Uterus (tissue), 2 donors: ENCODE measurements around the gene KRT78.

ENCODE experiments used
- POLR2A ChIP-seq, 2 donors: fragments of 450-650 bp; IDR thresholded peaks; one replicate each; pipeline ENCODE4 v1.6.1; 2016; ENCODE audit warnings: antibody characterized with exemption in 2 of 2, mild to moderate bottlenecking in 1 of 2, moderate library complexity in 1 of 2
- TF ChIP-seq, protein P1 (sequence below), 4 experiments: fragments of 200-600 bp in 2 of 4; fragments of 450-650 bp in 2 of 4; sonication (generic) in 2 of 4; IDR thresholded peaks; one replicate each; pipeline ENCODE4 v1.5.1; 2016 to 2019; ENCODE audit warnings: antibody characterized with exemption in 4 of 4, mild to moderate bottlenecking in 2 of 4, moderate library complexity in 1 of 4

DNA sequence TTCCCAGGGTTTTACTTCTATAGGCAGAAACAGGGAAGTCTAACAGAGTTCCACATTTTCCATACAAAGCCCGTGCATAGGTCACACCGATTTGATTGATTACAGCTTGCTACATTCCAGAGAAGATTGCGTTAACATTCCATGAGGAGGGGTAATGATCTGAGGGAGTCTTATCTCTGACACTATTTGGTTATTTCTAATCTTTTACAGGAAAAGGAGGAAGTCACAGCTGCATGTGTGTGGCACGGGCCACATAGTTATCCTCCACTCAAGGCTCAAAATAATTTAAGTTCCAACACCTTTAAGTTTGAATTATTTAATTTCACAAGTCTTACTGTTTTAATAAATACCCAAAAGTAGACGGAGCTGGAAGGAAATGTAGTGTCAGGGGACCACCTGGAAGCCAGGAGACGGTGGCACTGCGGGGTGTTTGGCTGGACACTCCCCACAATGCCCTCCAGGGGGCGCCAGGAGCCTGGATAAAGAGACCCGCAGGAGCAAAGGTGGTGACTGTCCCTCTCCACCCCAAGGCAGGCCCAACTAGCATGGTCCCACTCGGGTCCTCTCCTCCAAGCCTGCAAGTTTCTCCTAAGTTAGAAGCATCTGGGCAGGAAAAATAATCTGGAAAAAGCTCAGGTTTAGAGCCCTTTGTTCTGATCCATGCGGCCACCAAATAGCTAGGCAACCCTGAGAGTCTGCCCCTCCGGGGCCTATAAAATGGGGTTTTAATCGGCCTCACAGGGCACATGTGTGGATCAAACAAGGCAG lies 35.9 kb upstream of the KRT78 start:
- TF ChIP-seq POLR2A (IDR thresholded peaks at IDR 0.05) = no peak
- TF ChIP-seq, protein P1, sequence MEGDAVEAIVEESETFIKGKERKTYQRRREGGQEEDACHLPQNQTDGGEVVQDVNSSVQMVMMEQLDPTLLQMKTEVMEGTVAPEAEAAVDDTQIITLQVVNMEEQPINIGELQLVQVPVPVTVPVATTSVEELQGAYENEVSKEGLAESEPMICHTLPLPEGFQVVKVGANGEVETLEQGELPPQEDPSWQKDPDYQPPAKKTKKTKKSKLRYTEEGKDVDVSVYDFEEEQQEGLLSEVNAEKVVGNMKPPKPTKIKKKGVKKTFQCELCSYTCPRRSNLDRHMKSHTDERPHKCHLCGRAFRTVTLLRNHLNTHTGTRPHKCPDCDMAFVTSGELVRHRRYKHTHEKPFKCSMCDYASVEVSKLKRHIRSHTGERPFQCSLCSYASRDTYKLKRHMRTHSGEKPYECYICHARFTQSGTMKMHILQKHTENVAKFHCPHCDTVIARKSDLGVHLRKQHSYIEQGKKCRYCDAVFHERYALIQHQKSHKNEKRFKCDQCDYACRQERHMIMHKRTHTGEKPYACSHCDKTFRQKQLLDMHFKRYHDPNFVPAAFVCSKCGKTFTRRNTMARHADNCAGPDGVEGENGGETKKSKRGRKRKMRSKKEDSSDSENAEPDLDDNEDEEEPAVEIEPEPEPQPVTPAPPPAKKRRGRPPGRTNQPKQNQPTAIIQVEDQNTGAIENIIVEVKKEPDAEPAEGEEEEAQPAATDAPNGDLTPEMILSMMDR (IDR thresholded peaks at IDR 0.05) = peak; percentile 85 to 97 (median 94)
